IPS-20b (cell line): ENCODE measurements around the gene SPIB.

ENCODE experiments used
- H3K27ac ChIP-seq: one replicate; pipeline ENCODE4 v1.5.1; 2013; ENCODE audit warnings: low read length
- H3K27me3 ChIP-seq: 2 replicates; pipeline ENCODE4 v1.6.1; 2013; ENCODE audit warnings: mild to moderate bottlenecking, low read length, inconsistent platforms; ENCODE audit not compliant: insufficient read depth
- H3K36me3 ChIP-seq: 2 replicates; pipeline ENCODE4 v1.6.1; 2013; ENCODE audit warnings: low read depth, mild to moderate bottlenecking, inconsistent platforms, low read length, moderate library complexity; ENCODE audit not compliant: insufficient read depth
- H3K4me1 ChIP-seq: 2 replicates; pipeline ENCODE4 v1.6.1; 2013; ENCODE audit warnings: mild to moderate bottlenecking, control low read depth, inconsistent platforms, low read length, moderate library complexity; ENCODE audit not compliant: insufficient read depth
- H3K4me3 ChIP-seq: 2 replicates; pipeline ENCODE4 v1.5.1; 2013; ENCODE audit warnings: mild to moderate bottlenecking, low read length, inconsistent platforms
- H3K9ac ChIP-seq: 2 replicates; pipeline ENCODE4 v1.6.1; 2013; ENCODE audit warnings: low read depth, mild to moderate bottlenecking, inconsistent platforms, low read length, moderate library complexity
- H3K9me3 ChIP-seq: 2 replicates; pipeline ENCODE4 v1.6.1; 2013; ENCODE audit warnings: mild to moderate bottlenecking, low read depth, low read length, inconsistent platforms; ENCODE audit not compliant: insufficient read depth

The SPIB gene

GRCh38 chr19:50413531-50413930 lies 5.2 kb upstream of the SPIB start:
- Histone ChIP-seq H3K27ac (no peak overlapping the region), H3K9ac (no peak overlapping the region)

GRCh38 chr19:50414864-50415660 lies 3.7 kb upstream of the SPIB start:
- peaks cover 4% of the 10 kb centered on the region; the same call in 1 of the 2 replicates for H3K4me1 ChIP-seq
- peaks cover 27% of the 10 kb centered on the region for H3K36me3 ChIP-seq
- H3K4me3 ChIP-seq = no peak overlapping the region
- H3K9me3 ChIP-seq = no peaks in the 10 kb centered on the region
- no peak overlapping the region for H3K27ac ChIP-seq
- H3K27me3 ChIP-seq = peaks cover 18% of the 10 kb centered on the region
- no peak overlapping the region for H3K9ac ChIP-seq

More at GRCh38 chr19:50413531-50413930, 5.2 kb upstream of the SPIB start:
- Histone ChIP-seq H3K27me3 (peaks cover 3% of the 10 kb centered on the region), H3K4me1 (no peaks in the 10 kb centered on the region; the same call in 1 of the 2 replicates), H3K4me3 (no peak overlapping the region), H3K36me3 (peaks cover 42% of the 10 kb centered on the region), H3K9me3 (no peaks in the 10 kb centered on the region)

DNA sequence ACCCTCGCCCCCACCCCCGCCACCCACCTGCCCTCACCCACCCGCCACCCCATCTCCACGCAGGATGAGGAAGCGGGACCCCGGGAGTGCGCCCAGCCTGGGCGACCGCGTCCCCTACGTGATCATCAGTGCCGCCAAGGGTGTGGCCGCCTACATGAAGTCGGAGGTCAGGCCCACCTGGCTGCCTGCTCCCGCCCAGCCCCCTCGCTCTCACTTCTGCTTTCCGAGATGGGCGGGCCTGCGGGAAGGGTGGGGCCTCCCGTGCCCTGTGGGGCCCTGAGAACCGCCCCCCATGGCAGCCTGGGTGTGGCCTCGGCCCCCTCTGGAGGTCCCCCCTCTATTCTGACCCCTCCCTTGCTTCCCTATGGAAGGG lies 3.1 kb upstream of the SPIB start:
- Histone ChIP-seq H3K36me3 (peaks cover 21% of the 10 kb centered on the region; the same call in 1 of the 2 replicates), H3K4me1 (peaks cover 5% of the 10 kb centered on the region; the same call in 1 of the 2 replicates), H3K27me3 (peaks cover 21% of the 10 kb centered on the region), H3K9me3 (no peaks in the 10 kb centered on the region), H3K27ac (no peak overlapping the region), H3K4me3 (no peak overlapping the region), H3K9ac (no peak overlapping the region)

GRCh38 chr19:50416034-50416977 lies 2.4 kb upstream of the SPIB start:
- Histone ChIP-seq H3K4me3 (no peak overlapping the region), H3K4me1 (peaks cover 5% of the 10 kb centered on the region; the same call in 1 of the 2 replicates), H3K36me3 (peaks cover 15% of the 10 kb centered on the region; the same call in 1 of the 2 replicates), H3K27me3 (peaks cover 21% of the 10 kb centered on the region), H3K9me3 (no peaks in the 10 kb centered on the region), H3K27ac (no peak overlapping the region), H3K9ac (no peak overlapping the region)

DNA sequence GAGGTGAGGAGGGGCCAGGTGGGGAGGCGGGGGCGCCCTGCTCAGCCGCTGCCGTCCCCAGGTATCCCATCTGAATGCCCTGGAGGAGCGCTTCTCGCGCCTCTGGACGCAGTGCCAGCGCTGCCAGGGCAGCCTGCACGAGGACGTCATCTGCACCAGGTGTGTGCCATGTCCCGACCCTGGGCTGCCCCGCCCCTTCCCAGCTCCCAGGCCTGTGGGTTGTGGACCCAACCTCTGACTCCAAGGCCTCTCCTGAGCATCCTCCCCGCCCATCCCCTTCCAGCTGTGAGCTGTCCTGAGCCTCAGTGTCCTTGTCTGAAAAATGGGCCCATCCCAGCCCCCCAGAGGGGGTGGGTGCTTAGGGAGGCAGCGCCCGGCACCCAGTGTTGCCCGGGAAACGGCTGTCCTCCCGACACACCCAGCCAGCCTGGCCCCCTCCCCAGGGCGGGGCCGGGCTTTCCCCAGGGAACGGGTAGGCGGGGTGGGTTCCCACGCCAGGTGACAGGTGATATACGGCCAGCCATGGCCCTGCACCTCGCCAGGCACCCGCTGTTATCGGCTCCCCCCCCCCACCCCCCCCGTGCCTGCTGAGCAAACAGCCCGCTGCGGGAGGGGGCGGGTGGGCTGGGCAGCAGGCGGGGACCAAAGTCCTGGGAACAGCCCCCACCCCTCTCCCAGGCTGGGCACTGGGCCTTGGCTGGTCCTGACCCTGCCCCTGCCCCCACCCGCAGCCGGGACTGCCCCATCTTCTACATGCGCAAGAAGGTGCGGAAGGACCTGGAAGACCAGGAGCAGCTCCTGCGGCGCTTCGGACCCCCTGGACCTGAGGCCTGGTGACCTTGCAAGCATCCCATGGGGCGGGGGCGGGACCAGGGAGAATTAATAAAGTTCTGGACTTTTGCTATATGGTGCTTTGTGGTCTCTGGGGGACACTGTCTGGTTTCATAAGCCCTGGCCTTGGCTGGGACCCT lies 1.3 kb upstream of the SPIB start:
- Histone ChIP-seq H3K36me3 (peaks cover 14% of the 10 kb centered on the region; the same call in 1 of the 2 replicates), H3K27ac (no peak overlapping the region), H3K4me3 (no peak overlapping the region), H3K4me1 (peaks cover 5% of the 10 kb centered on the region; the same call in 1 of the 2 replicates), H3K27me3 (peaks cover 21% of the 10 kb centered on the region), H3K9me3 (no peaks in the 10 kb centered on the region), H3K9ac (no peak overlapping the region)

DNA sequence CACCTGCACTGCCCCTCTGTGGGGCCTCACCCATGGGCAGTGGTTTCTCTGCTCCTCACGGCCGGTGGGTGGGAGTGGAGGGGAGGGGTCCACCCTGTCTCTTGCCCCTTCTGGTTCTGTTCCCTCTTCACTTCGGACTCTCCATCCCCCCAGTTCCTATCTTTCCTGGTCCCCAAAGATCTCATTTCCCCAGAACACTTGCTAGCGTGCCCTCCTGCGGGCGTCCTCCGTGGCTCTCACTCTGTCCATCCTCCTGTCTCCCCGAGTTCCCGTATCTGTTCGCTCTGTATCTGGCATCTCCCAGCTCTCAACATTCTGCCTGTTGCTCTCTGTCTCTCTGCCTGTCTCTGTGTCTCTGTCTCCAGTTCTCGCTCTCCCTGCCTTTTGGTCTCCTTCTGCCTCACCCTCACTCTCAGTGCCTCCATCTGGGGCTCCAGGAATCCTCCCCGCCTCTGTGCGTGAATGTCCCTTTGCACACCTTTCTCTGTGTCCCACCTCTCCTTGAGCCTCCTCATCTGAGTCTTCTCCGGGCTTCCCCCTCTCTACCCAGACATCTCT lies 363 bp downstream of the SPIB start:
- Histone ChIP-seq H3K9me3 (no peaks in the 10 kb centered on the region), H3K9ac (peak overlapping the region; percentile 35; the same call in 1 of the 2 replicates), H3K27me3 (peaks cover 21% of the 10 kb centered on the region), H3K27ac (no peak overlapping the region), H3K36me3 (0 out of 2 replicates have a peak, but pooled peaks cover 3% of the 10 kb centered on the region), H3K4me3 (peak overlapping the region; percentile 64), H3K4me1 (peaks cover 5% of the 10 kb centered on the region; the same call in 1 of the 2 replicates)

DNA sequence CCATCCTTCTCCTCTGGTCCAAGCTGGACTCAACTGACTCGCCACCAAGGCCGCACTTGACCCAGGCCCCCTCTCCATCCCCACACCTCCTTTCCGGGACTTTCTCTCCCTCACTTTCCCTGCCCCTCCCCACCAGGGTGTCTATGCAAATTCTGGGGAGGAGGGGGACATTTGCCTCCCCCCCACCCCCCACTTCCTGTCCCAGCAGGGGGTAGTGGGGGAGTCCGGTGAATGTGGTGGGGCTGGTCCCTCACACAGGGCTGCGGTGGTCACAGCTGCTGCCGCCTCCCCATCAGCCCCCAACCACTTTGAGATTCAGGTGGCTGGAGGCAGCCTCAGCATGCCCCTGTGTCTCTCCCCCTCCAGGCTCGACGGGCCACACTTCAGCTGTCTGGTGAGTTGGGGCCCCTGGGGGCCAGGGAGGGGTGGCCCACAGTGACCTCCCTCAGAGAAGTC lies 870 bp downstream of the SPIB start:
- Histone ChIP-seq H3K36me3 (no peaks in the 10 kb centered on the region), H3K4me3 (peak overlapping the region; percentile 64), H3K9ac (peak overlapping the region; percentile 35; the same call in 1 of the 2 replicates), H3K27ac (no peak overlapping the region), H3K9me3 (no peaks in the 10 kb centered on the region), H3K27me3 (peaks cover 21% of the 10 kb centered on the region), H3K4me1 (peaks cover 5% of the 10 kb centered on the region; the same call in 1 of the 2 replicates)

DNA sequence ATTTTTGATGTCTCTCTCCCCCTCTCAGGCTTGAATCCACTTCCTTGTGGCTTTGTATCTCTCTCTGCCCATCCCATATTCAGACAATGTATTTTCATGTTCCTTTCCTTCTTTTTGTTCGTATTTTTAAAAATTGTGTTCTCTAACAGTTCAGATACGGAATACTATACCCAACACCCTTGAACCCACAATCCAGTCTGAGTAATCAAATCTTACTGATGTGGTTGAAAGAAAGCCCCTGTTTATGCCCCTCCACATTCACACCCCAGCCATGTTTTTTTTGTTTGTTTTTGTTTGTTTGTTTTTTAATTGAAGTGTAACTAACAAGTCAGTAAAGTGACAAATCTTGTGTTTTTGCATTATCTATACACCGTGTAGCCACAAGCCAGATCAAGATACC lies 1.4 kb downstream of the SPIB start:
- peak overlapping the region; percentile 20; the same call in 1 of the 2 replicates for H3K9ac ChIP-seq
- peaks cover 21% of the 10 kb centered on the region for H3K27me3 ChIP-seq
- peaks cover 5% of the 10 kb centered on the region; the same call in 1 of the 2 replicates for H3K4me1 ChIP-seq
- H3K27ac ChIP-seq = no peak overlapping the region
- H3K4me3 ChIP-seq = peak overlapping the region; percentile 64; the same call in 1 of the 2 replicates
- no peaks in the 10 kb centered on the region for H3K9me3 ChIP-seq
- no peaks in the 10 kb centered on the region for H3K36me3 ChIP-seq

DNA sequence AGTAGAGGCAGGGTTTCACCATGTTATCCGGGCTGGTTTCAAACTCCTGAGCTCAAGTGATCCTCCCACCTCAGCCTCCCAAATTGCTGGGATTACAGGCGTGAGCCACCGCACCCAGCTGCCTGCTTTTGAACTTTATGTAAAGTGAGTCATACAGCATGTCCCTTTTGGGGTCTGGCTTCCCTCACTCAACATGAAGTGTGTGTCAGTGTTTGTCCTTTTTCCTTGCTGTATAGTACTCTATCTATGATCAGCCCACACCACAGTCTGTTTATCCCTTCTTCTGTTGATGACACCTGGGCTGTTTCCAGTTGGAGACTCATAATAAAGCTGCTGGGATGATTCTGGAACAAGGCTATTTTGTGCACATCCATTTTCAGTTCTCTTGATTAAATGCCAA lies 2.1 kb downstream of the SPIB start:
- H3K9ac ChIP-seq = no peak overlapping the region

GRCh38 chr19:50422397-50423278 lies 3.9 kb downstream of the SPIB start:
- Histone ChIP-seq H3K36me3 (no peaks in the 10 kb centered on the region), H3K9me3 (no peaks in the 10 kb centered on the region), H3K9ac (no peak overlapping the region), H3K27ac (no peak overlapping the region), H3K27me3 (peaks cover 23% of the 10 kb centered on the region), H3K4me1 (peaks cover 5% of the 10 kb centered on the region; the same call in 1 of the 2 replicates), H3K4me3 (no peak overlapping the region)

More for the DNA sequence above, 2.1 kb downstream of the SPIB start:
- Histone ChIP-seq H3K4me3 (no peak overlapping the region), H3K27me3 (peaks cover 21% of the 10 kb centered on the region), H3K27ac (no peak overlapping the region), H3K36me3 (no peaks in the 10 kb centered on the region), H3K4me1 (peaks cover 5% of the 10 kb centered on the region; the same call in 1 of the 2 replicates), H3K9me3 (no peaks in the 10 kb centered on the region)
